ENCODE data around the gene CLCN4.

Gene CLCN4

GRCh38 chrX:10243106-10243505, 86.3 kb downstream of the CLCN4 start:
- DNase-seq (ENCODE audit: low read depth in 2 of 2): no peak

DNA sequence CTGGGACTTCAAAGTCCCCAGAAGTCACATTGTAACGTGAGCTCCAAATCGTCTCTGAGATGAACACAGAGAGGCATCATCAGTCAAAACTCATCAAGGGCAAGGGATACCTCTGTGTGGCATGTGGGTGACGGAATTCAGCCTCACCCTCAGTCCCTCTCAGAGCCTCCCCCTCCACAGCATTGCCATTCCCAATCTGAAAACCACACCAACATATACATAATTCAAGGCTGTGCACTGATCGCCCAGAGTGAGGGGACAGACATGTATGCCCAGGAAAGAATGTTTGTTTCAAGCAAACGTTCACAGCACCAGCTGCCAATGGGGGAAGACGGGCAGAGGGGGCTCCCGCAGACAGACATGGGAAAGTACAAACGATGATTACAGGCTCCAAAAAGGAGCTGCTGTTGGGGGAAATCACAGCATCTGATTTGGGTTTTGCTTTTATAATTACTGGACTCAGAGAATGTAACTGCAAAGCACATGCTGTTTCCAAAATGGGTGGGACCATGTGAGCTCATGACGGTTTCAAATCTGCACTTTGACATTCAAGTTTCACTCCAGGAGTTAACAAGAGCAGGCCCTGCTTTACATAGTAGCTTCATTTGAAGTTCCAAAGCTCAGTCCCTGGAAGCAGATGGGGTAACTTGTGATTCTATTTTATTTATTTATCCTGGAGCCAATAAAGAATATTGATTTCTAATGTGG, 88.3 kb downstream of the CLCN4 start:
- DNase-seq (ENCODE audit: low read depth in 2 of 2): no peak

DNA sequence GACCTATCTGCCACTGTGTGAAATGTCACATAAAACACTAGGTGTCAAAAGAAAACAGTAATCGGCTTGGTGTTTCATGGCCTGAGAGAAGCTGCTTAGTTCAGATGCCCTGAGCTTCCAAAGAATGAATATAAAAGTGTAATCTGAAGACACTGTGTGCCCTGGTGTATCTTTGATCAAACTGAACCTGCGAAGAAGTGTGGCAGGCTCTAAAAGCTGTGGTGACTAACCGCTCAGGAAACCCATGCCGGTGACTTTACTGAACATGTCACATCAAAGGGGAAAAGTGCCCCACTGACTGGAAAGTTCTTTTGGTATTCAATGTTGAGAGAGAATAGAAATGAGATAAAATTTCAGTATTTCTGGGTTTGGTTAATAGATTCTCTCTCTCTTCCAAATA, 89.1 kb downstream of the CLCN4 start:
- DNase-seq (ENCODE audit: low read depth in 2 of 2): no peak

GRCh38 chrX:10246297-10246696, 89.5 kb downstream of the CLCN4 start:
- no peak for DNase-seq (ENCODE audit: low read depth in 2 of 2)

GRCh38 chrX:10246846-10247245, 90.1 kb downstream of the CLCN4 start:
- DNase-seq (ENCODE audit: low read depth in 2 of 2): no peak

DNA sequence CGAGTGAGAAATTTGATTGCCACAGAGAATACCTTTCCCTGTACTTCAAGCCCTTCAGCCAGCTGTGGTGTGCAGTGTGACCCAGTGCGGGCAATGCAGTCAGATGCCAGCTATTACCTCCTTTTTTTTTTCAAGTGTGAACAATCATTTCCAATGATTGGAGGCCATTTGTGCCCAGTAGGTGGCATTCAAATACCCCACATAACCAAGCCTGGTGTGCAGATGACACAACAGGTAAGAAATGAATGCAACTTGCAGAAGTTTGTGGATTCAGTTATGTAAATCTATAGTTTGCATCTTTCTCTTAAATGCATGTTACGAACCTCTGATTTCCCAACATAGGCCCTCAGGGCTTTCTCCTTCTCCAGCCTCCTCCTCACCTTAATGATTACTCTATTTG, 98.0 kb downstream of the CLCN4 start:
- no peak for DNase-seq (ENCODE audit: low read depth in 2 of 2)

- DNase-seq (ENCODE audit: low read depth in 2 of 2): no peak
Observed at GRCh38 chrX:10259716-10260115, 102.9 kb downstream of the CLCN4 start.

DNA sequence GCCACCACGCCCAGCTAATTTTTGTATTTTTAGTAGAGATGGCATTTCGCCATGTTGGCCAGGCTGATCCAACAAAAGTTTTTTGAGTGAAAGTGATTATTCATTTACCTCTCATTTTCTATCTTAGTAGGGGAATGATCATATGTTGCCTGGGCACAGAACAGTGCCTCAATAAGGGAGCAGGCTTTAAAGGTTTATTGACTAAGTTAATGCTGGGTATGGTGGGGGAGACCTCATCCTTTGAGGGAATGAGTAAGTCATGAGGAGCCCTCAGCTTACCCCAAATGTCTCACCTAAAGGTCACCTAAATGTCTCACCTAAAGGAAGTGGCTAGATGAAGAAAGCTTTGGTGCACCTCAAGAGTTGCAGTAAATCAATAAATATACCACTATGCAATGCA, 109.0 kb downstream of the CLCN4 start:
- DNase-seq (ENCODE audit: low read depth in 2 of 2): no peak

- DNase-seq (ENCODE audit: low read depth in 2 of 2): no peak
Observed at GRCh38 chrX:10278716-10279115, 121.9 kb downstream of the CLCN4 start.

DNA sequence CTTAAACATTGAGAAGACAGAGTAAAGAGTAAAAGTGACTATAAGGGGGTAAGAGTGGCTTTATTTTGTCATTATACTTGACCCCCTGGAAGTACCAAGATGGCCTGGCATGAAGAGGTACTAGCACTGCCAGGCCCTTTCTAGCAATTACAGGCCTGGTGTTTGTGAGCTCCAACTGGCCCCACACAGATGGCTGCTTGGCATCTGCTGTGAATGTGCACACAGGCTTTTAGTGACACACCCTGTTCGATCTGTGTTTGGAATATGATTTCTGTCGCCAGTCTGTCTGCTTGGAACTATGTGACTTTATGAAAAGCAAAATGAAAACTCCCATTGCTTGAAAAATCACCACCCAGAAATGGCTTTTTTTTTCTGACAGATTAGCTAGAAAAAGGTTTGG, 123.3 kb downstream of the CLCN4 start:
- DNase-seq (ENCODE audit: low read depth in 2 of 2): no peak

DNA sequence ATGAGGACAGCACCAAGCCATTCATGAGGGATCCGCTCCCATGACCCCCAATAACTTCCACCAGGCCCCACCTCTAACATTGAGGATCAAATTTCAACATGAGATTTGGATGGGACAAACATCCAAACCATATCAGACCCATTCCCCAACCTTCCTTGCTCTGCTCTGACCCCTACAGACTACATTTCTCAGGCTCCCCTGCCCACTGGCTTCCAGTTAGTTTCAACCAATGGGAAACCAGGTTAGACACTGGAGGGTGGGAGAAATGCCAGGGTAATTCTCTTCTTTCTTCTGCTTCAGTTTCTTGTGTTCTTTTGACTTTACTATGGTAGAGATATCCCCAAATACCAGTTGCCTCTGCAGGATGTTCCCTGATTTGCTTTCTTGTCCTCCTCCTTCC, 125.7 kb downstream of the CLCN4 start:
- DNase-seq (ENCODE audit: low read depth in 2 of 2): no peak

- DNase-seq (ENCODE audit: low read depth in 2 of 2): no peak
Observed at GRCh38 chrX:10286195-10286594, 129.4 kb downstream of the CLCN4 start.
